Measurements from ENCODE around the gene ZNF638. TPM values are rescaled to one million over a fixed set of nuclear protein-coding genes. Genes with fewer than 3 reads are reported as not detected.

The ZNF638 gene
- total and polyA plus RNA-seq, 10 of the 15 experiments (the other 5 are each of a cell fraction or from before 2014, with no cell fraction given) = 37.6 to 133 (median 64.5) TPM

DNA sequence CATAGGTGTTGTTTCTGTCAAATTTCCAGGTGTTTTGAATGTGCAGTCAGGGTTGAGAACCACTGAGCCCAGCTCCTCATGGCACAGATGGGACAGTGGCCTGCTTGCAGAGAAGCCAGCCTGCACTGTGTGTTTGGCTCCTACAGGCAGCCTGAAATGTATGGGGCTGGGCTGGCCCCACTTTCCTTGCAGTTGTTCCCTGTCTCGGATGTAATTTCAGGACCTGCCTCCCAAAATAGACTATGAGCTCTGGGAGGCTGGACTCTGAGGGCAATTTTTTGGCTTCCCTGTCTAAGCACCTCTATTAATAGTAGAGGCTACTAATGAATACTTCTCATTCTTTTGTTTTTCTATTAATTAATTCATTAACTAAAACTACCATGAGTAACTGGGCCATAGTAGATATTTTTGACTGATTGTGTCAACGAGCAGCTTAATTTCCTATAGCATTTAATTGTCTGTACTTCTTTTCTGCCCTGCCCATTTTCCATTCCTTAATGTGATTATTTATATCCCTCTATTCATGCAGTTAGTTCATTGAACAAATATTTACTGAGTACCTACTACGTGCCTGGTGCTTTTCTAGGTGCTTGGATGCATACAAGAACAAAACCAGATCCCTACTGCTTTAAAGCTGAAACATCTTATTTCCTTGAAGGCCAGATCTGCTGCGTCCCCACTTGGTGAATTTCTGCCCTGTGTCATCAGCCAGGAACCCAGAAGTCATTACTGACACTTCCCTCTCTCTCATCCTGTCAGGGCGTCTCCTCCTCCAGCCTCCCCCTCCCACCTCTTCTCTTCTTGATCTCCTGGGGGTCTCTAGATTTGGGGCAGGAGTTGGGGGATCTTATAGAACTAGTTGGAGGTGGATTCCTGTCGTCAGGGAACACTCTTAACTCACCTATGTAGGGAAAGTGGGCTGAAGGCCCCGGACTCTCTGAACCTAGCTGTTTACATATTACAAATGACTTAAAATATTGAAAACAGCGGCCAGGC, 138.1 kb downstream of the ZNF638 start:
- ChIA-PET CTCF (interaction anchor here (0.6 kb wide), 1 partner anchor 343 kb away, joined by 3 read pairs; no protein-coding TSS in a partner anchor), SMC1A (ENCODE audit: uncharacterized antibody, unreplicated experiment) (interaction anchor here (0.6 kb wide), 2 partner anchors 198 to 871 kb away, joined by 3 read pairs; no protein-coding TSS in a partner anchor), POLR2A (no interaction called here), RAD21 (ENCODE audit: unreplicated experiment) (no interaction called here)
- BruUV-seq (replicated peaks) = no TSS peak
- peaks cover 10 to 22% of the 10 kb centered on the region in 2 experiments for H3K27me3 ChIP-seq (replicated peaks in 1 of 2; ENCODE audit: control insufficient read depth in 2 of 2, insufficient read depth in 2 of 2, low read length in 1 of 2)
- ATAC-seq (no peak), FAIRE-seq (no peak), DNase-seq (ENCODE audit: low read depth, low spot score) (no peak)
- intact Hi-C loops (cut with micrococcal nuclease; ENCODE audit: unreplicated experiment) = no loop called here
- no peak overlapping the region for H3K9ac ChIP-seq (ENCODE audit: control insufficient read depth, insufficient read depth, low read length)
- no peak overlapping the region for H3K4me2 ChIP-seq (ENCODE audit: control insufficient read depth, insufficient read depth)
- no peaks in the 10 kb centered on the region for H3K79me2 ChIP-seq (ENCODE audit: control insufficient read depth, insufficient read depth, low read length)
- H3K36me3 ChIP-seq (ENCODE audit: control insufficient read depth in 2 of 2, insufficient read depth in 2 of 2, low read length in 1 of 2) = no peaks in the 10 kb centered on the region
- WGBS (ENCODE audit: insufficient coverage, insufficient replicate concordance, low lambda C conversion rate, missing lambda C conversion rate) = 27% methylated on average over 8 of the region's 8 CpGs
- no peak overlapping the region for H3K27ac ChIP-seq (ENCODE audit: control insufficient read depth, insufficient read depth)
- no peaks in the 10 kb centered on the region; the same call in 1 of the 2 replicates for H4K20me1 ChIP-seq (ENCODE audit: control insufficient read depth, insufficient read depth)
- no peak overlapping the region for H3K4me3 ChIP-seq
- H3K9me3 ChIP-seq (replicated peaks; ENCODE audit: control insufficient read depth, insufficient read depth, low read length) = no peaks in the 10 kb centered on the region
- no peak overlapping the region for H2AFZ ChIP-seq (ENCODE audit: control insufficient read depth, low read depth, low read length)
- in situ Hi-C loops (cut with MboI) = no loop called here
- no peaks in the 10 kb centered on the region for H3K4me1 ChIP-seq (ENCODE audit: control insufficient read depth, insufficient read depth, low read length)
- TF ChIP-seq, protein P1, sequence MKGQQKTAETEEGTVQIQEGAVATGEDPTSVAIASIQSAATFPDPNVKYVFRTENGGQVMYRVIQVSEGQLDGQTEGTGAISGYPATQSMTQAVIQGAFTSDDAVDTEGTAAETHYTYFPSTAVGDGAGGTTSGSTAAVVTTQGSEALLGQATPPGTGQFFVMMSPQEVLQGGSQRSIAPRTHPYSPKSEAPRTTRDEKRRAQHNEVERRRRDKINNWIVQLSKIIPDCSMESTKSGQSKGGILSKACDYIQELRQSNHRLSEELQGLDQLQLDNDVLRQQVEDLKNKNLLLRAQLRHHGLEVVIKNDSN (IDR thresholded peaks at IDR 0.05; ENCODE audit: borderline replicate concordance, extremely low read length, insufficient read depth, low read depth, low read length) = no peak
- TF ChIP-seq EP300 (IDR thresholded peaks at IDR 0.05; ENCODE audit: borderline replicate concordance in 1 of 2, control insufficient read depth in 1 of 2, low read depth in 2 of 2, low read length in 2 of 2) (no peak), HDAC6 (IDR thresholded peaks at IDR 0.05; ENCODE audit: unreplicated experiment) (no peak), ZNF217 (IDR thresholded peaks at IDR 0.05) (no peak), BACH1 (IDR thresholded peaks at IDR 0.05; ENCODE audit: borderline replicate concordance) (no peak), NR2C1 (IDR thresholded peaks at IDR 0.05) (no peak), BMI1 (IDR thresholded peaks at IDR 0.05; ENCODE audit: borderline replicate concordance) (no peak), POU2F2 (IDR thresholded peaks at IDR 0.05; ENCODE audit: borderline replicate concordance, low read depth, low read length) (no peak), SMC3 (IDR thresholded peaks at IDR 0.05; ENCODE audit: borderline replicate concordance, low read length) (no peak), ZNF384 (IDR thresholded peaks at IDR 0.05; ENCODE audit: borderline replicate concordance, low read depth, low read length) (no peak), SMAD1 (IDR thresholded peaks at IDR 0.05; ENCODE audit: low read depth, partially characterized antibody) (no peak), PAX5 (IDR thresholded peaks at IDR 0.05; ENCODE audit: borderline replicate concordance, low read depth, low read length) (no peak), SIX5 (IDR thresholded peaks at IDR 0.05; ENCODE audit: low read depth, low read length, severe bottlenecking) (no peak)
- TF ChIP-seq, protein P2, sequence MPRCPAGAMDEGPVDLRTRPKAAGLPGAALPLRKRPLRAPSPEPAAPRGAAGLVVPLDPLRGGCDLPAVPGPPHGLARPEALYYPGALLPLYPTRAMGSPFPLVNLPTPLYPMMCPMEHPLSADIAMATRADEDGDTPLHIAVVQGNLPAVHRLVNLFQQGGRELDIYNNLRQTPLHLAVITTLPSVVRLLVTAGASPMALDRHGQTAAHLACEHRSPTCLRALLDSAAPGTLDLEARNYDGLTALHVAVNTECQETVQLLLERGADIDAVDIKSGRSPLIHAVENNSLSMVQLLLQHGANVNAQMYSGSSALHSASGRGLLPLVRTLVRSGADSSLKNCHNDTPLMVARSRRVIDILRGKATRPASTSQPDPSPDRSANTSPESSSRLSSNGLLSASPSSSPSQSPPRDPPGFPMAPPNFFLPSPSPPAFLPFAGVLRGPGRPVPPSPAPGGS (IDR thresholded peaks at IDR 0.05; ENCODE audit: borderline replicate concordance, insufficient read depth, low read depth, low read length, poor library complexity, severe bottlenecking) = no peak
- TF ChIP-seq, protein P3, sequence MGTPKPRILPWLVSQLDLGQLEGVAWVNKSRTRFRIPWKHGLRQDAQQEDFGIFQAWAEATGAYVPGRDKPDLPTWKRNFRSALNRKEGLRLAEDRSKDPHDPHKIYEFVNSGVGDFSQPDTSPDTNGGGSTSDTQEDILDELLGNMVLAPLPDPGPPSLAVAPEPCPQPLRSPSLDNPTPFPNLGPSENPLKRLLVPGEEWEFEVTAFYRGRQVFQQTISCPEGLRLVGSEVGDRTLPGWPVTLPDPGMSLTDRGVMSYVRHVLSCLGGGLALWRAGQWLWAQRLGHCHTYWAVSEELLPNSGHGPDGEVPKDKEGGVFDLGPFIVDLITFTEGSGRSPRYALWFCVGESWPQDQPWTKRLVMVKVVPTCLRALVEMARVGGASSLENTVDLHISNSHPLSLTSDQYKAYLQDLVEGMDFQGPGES (IDR thresholded peaks at IDR 0.05) = no peak
- TF ChIP-seq, protein P4, sequence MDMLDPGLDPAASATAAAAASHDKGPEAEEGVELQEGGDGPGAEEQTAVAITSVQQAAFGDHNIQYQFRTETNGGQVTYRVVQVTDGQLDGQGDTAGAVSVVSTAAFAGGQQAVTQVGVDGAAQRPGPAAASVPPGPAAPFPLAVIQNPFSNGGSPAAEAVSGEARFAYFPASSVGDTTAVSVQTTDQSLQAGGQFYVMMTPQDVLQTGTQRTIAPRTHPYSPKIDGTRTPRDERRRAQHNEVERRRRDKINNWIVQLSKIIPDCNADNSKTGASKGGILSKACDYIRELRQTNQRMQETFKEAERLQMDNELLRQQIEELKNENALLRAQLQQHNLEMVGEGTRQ (IDR thresholded peaks at IDR 0.05; ENCODE audit: borderline replicate concordance, low read depth, low read length) = no peak

Measured in GM12878 (cell line).